GM21447 (cell line): ENCODE data around the gene GMDS.

Experiments used
- ATAC-seq: cut with Tn5 transposase; IDR thresholded peaks from one replicate; pipeline ENCODE4 v1.9.1; 2021; ENCODE audit not compliant: unreplicated experiment

The GMDS gene

GRCh38 chr6:1912731-1913130 is 332.7 kb downstream of the GMDS start:
- ATAC-seq: no peak

GRCh38 chr6:1911474-1911873 is 333.9 kb downstream of the GMDS start:
- ATAC-seq: no peak

- no peak for ATAC-seq
Measured at GRCh38 chr6:1910621-1911407, 334.6 kb downstream of the GMDS start.

- no peak for ATAC-seq
Measured at GRCh38 chr6:1908784-1909183, 336.6 kb downstream of the GMDS start.

GRCh38 chr6:1906609-1907008 is 338.8 kb downstream of the GMDS start:
- no peak for ATAC-seq

- no peak for ATAC-seq
Measured at GRCh38 chr6:1906014-1906413, 339.4 kb downstream of the GMDS start.

GRCh38 chr6:1904898-1905297 is 340.5 kb downstream of the GMDS start:
- no peak for ATAC-seq

- no peak for ATAC-seq
Measured at GRCh38 chr6:1904466-1904799, 341.0 kb downstream of the GMDS start.

GRCh38 chr6:1903780-1904465 is 341.5 kb downstream of the GMDS start:
- no peak for ATAC-seq

- no peak for ATAC-seq
Measured at GRCh38 chr6:1901556-1901955, 343.8 kb downstream of the GMDS start.

GRCh38 chr6:1896897-1897296 is 348.5 kb downstream of the GMDS start:
- ATAC-seq: no peak

GRCh38 chr6:1895721-1896120 is 349.7 kb downstream of the GMDS start:
- no peak for ATAC-seq

GRCh38 chr6:1894954-1895353 is 350.5 kb downstream of the GMDS start:
- ATAC-seq: no peak

- no peak for ATAC-seq
Measured at GRCh38 chr6:1893470-1894130, 351.8 kb downstream of the GMDS start.

GRCh38 chr6:1892716-1893115 is 352.7 kb downstream of the GMDS start:
- no peak for ATAC-seq

GRCh38 chr6:1890987-1891386 is 354.4 kb downstream of the GMDS start:
- no peak for ATAC-seq

- no peak for ATAC-seq
Measured at GRCh38 chr6:1890071-1890470, 355.3 kb downstream of the GMDS start.

- no peak for ATAC-seq
Measured at GRCh38 chr6:1885576-1886011, 359.8 kb downstream of the GMDS start.

GRCh38 chr6:1884313-1884712 is 361.1 kb downstream of the GMDS start:
- ATAC-seq: no peak

- no peak for ATAC-seq
Measured at GRCh38 chr6:1878330-1878729, 367.1 kb downstream of the GMDS start.

- no peak for ATAC-seq
Measured at GRCh38 chr6:1873781-1874180, 371.6 kb downstream of the GMDS start.

GRCh38 chr6:1872649-1873131 is 372.7 kb downstream of the GMDS start:
- no peak for ATAC-seq
